GM12801 (cell line): ENCODE measurements around the gene SPAG4.

ENCODE experiments used
- TF ChIP-seq, protein P1 (sequence below): IDR thresholded peaks from one replicate; pipeline ENCODE4 v1.5.1; 2011; ENCODE audit warnings: control low read depth; ENCODE audit not compliant: insufficient read length; ENCODE audit errors: extremely low read depth

Gene SPAG4

DNA sequence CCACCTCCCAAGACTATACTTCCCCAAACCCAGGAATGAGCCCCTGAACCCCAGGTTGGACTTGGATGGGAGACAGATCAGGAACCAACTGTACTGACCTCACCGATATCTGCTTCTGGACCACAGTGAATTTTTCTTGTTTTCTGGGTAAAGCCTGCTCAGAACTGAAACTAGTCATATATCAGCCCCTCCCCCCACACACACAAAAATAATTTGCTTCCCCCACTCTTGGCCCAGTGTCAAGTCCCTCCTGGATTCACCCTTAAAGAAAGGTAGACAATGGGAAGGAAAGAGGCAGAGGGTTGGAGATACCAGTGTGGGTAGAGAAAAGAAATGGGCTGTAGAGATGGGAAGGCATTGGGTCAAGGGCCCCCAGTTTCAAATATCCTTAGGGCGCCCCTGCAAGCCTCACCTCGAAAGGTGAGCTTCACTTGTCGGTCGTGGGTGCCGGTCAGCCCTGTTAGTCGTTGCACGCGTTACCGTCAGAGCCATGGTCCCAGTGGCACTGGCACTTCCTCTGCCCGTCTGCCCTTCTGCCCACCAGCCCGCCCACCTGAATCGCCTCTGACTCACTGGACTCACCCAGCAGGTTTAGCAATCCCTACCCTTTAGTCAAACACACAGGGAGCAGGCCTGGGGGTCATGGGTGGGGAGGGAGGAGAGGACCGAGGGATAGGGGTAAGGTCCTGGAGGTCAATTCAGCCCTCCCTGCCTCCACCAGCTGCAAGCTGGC lies 8.5 kb upstream of the SPAG4 start:
- TF ChIP-seq, protein P1, sequence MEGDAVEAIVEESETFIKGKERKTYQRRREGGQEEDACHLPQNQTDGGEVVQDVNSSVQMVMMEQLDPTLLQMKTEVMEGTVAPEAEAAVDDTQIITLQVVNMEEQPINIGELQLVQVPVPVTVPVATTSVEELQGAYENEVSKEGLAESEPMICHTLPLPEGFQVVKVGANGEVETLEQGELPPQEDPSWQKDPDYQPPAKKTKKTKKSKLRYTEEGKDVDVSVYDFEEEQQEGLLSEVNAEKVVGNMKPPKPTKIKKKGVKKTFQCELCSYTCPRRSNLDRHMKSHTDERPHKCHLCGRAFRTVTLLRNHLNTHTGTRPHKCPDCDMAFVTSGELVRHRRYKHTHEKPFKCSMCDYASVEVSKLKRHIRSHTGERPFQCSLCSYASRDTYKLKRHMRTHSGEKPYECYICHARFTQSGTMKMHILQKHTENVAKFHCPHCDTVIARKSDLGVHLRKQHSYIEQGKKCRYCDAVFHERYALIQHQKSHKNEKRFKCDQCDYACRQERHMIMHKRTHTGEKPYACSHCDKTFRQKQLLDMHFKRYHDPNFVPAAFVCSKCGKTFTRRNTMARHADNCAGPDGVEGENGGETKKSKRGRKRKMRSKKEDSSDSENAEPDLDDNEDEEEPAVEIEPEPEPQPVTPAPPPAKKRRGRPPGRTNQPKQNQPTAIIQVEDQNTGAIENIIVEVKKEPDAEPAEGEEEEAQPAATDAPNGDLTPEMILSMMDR = no peak

DNA sequence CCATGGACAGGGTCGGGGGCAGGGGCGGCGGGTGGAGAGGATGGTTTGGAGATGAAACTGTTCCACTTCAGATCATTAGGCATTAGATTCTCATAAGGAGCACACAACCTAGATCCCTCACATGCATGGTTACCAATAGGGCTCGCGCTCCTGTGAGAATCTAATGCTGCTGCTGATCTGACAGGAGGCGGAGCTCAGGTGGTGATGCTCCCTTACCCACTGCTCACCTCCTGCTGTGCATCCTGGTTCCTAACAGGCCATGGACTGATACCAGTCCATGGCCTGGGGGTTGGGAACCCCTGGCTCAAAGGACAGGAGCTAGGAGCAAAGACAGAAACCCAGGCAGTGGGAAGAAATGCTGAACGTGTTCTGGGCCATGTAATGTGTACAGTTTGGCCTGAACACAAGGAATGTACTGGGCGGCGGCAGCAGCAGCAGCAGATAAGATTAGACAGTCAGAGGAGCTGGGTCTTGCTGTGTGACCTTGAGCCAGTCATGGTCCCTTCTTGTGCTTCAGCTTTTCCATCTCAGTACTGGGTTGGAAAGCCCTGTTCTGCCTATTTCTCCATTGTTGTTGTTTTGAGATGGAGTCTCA lies 4.7 kb upstream of the SPAG4 start:
- TF ChIP-seq, protein P1 = no peak

DNA sequence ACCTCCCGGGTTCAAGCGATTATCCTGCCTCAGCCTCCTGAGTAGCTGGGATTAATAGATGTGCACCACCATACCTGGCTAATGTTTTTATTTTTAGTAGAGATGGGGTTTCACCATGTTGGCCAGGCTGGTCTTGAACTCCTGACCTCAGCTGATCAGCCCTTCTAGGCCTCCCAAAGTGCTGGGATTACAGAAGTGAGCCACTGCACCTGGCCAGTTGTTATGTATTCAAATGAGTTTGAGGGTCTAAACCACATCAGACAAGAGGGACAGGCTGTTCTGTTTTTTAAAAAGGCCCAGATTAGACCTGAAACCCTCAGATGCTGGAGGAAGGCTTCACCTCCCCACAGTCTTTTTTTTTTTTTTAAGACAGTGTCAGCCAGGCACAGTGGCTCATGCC lies 4.1 kb upstream of the SPAG4 start:
- TF ChIP-seq, protein P1 = no peak

DNA sequence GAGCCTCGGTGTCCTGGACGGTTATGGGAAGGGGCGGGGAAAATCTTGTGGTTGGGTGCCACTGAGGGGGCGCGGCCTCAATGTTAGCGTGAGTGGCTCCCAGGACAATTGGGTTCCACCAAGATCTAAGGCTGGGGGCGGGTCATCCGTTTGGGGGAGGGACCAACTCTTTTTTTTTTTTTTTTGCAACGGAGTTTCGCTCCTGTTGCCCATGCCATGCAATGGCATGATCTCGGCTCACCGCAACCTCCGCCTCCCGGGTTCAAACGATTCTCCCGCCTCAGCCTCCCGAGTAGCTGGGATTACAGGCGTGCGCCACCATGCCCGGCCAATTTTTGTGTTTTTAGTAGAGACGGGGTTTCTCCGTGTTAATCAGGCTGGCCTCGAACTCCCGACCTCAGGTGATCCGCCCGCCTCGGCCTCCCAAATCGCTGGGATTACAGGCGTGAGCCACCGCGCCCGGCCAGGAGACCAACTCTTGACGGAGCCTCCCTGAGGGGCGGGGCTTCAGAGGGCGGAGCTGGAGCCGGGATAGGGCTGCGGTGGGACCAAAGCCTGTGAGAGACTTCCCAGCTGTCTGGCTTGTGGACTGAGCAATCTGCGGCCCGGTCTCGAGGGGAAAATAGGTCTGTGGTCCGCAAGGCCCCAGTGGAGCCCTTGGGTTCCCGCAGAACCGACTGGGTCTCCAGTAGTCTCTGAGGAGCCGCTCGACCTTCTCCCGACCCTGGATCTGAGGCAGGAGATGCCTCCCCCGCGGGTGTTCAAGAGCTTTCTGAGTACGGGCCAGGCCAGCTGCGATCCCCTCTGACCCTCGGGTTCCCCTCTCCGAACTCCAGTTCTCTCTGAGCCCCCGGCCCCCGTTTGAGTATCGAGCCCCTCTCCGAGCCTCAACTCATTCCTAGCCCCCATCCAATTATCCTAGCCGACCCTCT lies 1.1 kb downstream of the SPAG4 start:
- TF ChIP-seq, protein P1 = no peak

DNA sequence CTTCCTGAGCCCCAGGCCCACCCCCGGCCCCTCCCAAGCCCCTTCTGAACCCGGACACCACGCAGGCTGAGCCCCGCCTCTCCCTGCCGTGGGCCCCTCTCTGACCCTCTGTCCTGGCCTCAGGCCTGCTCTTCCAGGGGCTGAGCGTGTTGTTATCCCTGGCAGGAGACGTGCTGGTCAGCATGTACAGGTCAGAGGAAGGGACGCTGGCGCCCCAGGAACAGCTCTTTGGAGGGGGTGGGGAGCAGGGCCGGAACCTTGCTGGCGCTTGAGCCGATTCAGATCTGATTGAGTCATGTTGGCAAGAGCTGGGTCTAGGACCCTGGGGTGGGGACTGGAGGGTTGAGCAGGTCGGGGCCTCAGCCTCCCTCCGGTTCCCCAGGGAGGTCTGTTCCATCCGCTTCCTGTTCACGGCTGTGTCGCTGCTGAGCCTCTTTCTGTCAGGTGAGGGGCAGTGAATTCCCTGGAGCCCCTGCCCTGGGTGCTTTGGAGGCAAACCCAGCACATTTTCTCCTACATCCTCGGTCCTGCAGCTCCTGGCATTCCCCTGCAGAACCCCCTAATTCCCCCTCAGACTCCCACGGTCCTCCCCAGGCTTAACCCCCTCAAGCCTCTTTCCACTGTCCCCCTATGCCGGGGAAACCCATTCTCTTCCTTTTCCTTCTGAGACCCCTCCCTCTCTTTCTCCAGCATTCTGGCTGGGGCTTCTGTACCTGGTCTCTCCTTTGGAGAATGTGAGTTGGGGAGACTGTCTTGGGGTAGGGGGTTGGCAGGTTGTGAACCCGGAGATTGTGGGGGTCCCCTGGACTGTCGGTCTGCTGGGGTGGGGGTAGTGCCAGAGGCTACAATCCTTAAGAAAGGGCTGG lies 2.0 kb downstream of the SPAG4 start:
- TF ChIP-seq, protein P1 = no peak

DNA sequence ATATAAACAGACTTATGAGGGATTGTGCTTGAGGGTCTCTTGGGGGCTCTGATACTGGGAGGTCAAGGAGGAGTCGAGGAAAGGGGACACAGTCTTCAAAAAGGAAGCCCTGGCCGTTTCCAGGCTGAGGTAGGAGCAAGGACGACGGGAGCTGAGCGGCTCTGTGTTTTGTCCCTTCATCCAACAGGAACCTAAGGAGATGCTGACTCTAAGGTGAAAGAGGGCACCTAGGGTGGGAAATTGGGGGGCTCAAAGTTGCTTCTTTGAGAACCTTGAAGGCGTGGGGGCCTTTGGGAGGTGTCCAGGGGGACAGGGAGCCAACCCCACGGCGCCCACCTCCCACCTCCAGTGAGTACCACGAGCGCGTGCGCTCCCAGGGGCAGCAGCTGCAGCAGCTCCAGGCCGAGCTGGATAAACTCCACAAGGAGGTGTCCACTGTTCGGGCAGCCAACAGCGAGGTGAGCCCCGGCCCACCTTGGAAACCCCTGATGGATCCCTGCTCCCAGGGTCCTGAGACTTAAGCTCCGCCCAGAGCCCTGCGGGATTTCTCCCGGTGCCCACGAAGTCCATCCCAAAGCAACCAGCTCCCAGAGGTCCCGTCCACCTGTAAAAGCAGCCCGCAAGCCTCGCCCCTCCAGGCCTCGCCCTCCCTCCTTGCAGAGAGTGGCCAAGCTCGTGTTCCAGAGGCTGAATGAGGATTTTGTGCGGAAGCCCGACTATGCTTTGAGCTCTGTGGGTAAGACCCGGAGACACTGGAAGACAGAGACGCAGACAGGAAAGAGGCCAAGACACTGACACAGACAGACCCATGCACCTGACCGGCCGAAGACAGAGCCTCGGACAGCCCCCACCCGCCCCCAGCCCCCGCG lies 2.9 kb downstream of the SPAG4 start:
- TF ChIP-seq, protein P1 = no peak
